Measurements from ENCODE around the gene BCR.

Gene BCR

DNA sequence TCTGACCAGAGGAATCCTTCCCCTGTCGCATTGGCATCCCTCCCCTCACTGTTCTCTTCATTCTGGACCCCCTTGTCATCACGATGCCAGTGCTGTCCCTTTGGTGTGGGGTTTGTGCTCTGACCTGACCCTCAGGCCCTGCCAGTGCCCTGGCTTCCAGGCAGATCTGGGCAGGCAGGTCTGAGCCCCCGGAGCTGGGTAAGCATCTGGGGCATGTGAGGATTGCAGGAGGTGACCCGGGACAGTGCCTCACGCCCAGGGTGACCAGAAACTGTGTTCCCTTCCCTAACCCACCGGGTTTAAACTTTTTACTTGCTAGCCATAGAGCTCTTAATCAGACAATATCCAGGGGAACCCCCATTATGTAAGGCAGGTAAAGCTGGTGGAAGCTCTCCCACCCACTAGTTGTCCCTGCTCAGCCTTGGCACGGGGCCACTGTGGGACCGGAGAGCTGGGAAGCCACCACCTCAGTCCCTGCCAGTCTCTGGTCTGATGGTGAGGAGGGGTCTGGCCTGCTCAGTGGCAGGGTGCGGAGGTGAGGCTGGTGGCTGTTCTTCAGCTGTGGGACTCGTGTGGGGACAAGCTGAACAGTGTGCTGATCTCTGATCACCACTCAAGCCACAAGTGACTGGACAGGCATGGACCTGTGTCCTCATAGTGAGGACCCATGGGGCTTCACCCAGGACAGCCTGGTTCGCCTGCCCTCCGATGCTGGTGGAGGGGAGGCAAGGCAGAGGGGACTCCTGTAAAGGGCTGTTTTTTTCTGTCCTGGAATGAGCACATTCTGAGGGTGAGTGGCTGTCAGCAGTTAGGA, 38.0 kb downstream of the BCR start:
- no peak for DNase-seq

DNA sequence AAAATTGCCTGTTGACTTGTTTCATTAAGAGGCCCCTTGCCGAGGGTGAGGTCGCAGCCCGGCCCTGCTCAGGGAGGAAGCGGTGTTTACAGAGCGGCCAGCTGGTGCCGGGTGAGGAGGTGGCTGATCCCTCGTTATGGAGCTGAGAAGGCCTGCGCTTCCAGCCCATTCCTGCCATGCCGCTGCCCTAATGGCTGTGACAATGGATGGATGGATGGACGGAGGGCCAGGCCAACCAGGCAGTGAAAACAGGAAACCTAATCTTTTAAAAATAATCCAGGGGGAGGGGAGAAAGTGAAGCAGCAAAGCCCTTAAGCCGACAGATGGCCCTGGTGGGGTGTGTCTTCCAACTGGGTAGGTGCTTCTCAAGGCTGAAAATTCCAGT, 38.5 kb downstream of the BCR start:
- peak; percentile 34 for DNase-seq

DNA sequence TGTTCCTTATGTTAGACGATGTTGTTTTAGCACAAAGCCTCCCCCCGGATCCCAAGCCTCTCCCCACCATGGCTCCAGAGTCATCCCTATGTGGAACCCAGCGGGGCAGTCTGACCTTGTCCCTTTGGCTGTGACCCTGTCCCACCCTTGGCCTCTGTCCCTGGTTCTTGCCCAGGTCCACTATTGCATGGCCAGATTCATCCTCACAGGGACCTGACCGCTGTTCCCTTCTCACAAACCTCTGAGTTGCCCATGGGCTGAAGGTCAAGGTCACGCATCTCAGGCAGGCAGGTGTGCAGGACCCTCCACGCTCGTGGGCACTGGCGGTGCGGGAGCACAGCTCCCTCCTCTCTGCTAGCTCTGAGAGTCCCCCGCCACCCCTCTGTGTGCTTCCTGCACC, 39.0 kb downstream of the BCR start:
- DNase-seq = no peak

GRCh38 chr22:23219822-23220484, 39.6 kb downstream of the BCR start:
- peak; percentile 71 for DNase-seq

DNA sequence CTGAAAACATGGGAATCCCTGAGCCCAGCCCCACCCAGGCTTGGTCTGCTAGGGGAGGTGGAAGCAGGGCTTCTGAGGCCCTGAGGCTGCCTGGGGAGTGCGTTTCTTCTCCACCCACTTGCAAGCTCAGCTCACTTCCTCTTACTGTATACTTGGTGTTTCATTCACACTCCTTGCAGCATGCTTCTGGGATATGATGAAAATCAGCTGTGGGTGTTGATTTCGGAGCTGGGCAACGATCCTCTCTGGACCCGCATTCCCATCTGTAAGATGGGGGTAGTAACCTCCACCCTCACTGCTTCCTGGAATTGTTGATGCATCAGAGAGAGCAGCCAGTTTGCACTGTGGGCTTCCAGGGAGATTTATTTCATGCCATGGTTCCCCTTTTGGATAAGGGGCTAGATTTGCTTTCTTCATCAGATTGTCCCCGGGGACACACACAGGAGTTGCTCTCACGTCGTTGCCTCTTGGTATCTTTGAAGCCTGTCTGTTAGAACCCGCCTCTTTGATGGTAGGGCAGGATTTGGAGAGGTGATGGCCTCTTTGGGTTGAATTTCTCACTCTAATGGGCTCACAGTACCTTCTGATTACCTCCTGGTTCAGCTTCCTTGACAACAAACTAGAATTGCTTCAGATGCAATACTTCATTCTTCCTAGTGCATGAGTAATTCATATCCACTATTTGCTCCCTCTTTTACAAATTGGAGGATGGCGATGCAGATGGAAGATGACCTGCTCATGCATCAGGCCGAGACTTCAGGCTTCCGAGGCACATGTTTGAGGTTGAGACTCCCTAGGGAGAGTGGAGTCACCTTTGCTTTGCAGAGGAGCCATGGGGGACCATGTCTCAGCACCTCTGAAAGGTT, 40.4 kb downstream of the BCR start:
- peak; percentile 89 for DNase-seq

- DNase-seq = no peak
Observed at GRCh38 chr22:23221351-23221804, 41.1 kb downstream of the BCR start.

DNA sequence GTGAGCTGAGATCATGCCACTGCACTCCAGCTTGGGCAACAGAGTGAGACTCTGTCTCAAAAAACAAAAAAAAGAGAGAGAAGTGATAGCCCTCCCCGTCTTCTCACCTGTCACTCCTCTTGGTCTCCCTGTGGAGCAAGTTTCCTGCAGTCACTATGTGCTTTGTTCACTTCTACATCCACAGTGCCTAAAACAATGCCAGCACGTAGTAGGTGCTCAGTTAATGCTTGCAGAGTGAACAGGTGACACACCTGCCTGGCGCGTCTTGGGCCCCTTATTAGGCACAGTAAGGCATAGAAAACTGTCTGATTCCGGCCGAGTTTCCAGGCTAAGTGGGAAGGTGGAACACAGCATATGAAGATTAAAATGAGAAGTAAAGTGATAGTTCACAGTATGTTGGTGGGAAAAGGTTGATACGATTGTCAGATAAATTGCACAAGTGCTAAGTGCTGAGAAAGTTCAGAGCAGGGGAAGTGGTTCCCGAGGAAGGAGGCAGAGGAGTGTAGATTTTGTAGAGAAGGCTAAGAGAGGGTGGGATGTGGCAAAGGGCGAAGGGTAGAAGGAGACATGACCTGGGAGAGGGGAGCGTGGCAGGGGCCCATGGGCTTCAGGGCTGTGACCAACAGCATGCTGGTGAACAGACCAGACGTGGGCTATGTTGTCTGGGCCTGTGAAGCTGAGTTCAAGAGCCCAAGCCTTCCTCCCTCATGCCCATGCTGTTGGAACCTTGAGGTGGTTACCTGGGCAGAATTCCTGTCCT, 41.9 kb downstream of the BCR start:
- peak; percentile 54 for DNase-seq

- DNase-seq = no peak
Observed at GRCh38 chr22:23222793-23223568, 42.7 kb downstream of the BCR start.

DNA sequence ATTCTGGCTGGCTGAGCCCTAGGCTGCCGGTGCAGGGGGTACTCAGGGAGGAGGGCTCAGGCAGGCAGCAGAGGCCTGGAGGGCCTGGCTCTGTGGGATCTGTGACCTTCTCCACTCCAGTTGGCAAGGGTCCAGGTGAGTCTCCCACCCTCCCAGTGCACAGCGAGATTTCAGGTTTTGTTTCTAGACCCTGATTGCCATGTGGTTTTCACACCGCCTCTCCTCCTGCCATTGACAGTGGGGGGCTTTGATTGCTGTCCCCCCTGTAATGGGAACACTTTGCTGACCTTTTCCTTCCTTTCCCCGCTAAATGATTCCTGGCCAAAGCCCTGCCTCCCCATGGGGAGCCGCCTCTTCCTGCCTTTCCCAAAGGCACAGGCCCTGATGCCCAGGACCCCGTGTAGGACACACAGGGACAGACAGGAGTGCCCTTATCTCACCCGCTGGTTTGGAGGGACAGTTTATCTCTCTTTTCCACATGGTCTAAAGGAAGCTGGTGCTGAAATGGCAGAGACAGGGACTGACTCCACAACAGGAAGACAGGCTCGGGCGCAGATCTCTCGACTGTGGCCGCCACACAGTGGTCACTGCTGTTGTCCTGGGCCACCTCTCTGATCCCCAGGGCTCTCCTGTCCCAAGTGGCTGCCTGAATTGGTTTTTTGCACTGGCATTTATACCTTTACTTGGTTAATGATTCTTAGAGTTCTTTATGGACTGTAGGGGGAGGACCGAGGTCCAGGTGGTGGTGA, 43.4 kb downstream of the BCR start:
- DNase-seq = no peak

DNA sequence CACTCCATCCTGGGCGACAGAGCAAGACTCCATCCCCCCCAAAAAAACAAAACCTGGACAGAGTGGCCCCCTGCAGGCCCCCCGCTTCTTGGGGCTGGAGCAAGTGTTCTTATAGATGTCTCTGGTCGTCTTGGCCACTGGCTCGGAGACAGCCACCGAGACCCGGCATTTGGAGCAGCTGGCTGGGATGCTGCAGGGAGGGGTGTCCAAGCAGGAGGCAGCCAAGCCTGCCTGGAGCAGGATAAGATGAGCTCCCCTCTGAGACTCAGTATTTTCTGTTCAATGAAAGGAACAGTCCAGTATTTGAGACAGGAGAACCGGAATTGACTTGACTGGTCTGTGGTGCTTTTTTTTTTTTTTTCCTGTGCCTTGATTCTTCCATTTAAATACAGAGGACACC, 44.5 kb downstream of the BCR start:
- no peak for DNase-seq

GRCh38 chr22:23225337-23225723, 45.0 kb downstream of the BCR start:
- DNase-seq = no peak

DNA sequence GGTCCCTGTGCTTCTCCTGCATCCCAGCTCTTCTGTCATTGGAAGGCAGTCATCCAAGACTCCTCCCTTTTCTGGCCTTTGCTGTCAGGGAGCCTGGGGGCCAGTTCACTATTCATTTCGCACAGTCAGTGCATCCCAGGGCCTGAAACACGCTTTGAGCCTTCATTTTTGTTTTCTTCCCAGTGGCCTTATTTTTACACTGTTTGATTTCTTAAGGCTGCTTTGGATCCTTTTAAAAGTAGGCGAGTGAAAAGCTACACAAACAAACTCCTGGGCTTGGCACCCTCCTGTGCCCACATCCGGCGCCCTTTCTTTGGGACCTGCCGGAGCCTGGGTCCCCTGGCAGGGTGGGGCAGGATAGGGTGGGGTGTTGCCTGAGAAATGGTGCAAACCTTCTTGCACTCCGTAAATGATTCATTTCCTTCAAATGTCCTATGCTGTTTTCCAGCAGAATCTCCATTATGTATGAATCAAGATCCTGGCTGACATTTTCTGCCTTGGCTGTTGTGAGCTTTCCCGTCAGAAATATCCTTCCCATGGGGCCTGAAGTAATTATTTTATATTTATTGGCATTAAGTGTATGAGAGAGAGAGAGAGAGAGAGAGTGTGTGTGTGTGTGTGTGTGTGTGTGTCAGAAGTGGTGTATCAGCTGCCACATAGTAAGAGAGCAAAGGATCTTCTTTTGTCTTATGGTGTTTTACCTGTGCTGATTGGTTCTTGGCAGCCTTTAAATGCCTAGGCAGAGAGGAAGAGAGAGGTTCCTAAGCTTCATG, 45.6 kb downstream of the BCR start:
- no peak for DNase-seq

- DNase-seq = no peak
Observed at GRCh38 chr22:23226497-23226850, 46.2 kb downstream of the BCR start.

DNA sequence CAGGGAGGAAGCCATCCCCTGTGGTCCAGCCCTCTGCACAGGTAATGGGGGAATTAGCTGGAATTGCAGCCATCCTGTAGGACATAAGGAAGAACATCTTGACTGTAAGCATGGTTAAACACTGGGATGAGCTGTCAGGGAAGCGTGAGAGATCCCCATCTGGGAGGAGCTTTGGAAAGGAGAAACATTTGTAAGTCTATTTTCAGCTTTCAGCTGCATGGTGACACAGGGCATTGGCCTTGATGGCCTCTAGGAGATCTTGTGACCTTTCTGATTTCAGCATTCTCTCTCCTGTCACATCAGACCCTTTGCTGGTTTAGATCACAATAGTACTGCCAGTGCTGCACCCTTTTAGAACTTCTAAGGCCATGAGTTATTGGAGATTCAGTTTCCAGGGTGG, 47.1 kb downstream of the BCR start:
- peak; percentile 50 for DNase-seq

- DNase-seq = no peak
Observed at GRCh38 chr22:23228503-23228902, 48.2 kb downstream of the BCR start.

DNA sequence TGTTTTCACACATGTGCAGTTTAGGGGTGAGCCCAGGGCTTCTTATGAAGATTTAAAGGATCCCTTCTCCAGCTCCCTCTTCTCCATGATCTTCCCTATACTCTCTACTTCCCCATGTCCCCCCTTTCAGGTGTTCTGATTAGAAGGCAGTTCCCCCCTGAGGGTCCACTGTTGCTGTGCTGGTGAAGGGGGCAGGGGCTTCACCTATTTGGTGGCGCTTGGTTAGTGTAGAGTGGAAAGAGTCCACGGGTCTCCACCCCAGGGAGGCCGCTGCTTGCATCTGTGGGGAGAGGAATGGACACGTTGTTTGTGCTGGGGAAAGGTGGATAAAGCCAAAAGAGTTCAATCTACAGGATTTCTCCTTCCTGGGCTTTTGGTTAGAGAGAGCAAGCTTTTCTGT, 49.3 kb downstream of the BCR start:
- DNase-seq = no peak

GRCh38 chr22:23230348-23231068, 50.2 kb downstream of the BCR start:
- no peak for DNase-seq

GRCh38 chr22:23231471-23232093, 51.3 kb downstream of the BCR start:
- no peak for DNase-seq

Measured in inflammatory macrophage treated with lipopolysaccharide for 4 hours (primary cell).